PC-3 (cell line): ENCODE results near the gene HOXA6. TPM values are rescaled to one million over a fixed set of nuclear protein-coding genes. Genes with fewer than 3 reads are reported as not detected.
A peak's percentile ranks its signal among the peaks of the same experiment; 100 is the strongest.

ENCODE experiments used
- ATAC-seq: fragments of 200-7000 bp; cut with Tn5 transposase; 2 replicates; pipeline ENCODE4 v1.9.1; 2020; ENCODE audit warnings: mild to moderate bottlenecking, moderate library complexity
- BruUV-seq: library from RNA; stranded (reverse); fragments of 400-500 nt; replicated peaks from 2 replicates; lab custom pipeline; 2021; lab: Mats Ljungman, UMichigan
- CTCF ChIA-PET: fragments of 300-600 bp; sonication (Branson Sonifier 250); formaldehyde crosslinking; loops from one replicate; lab custom pipeline; 2022; ENCODE audit warnings: antibody characterized with exemption; lab: Charles Lee
- POLR2A ChIA-PET: fragments of 300-600 bp; sonication (Branson Sonifier 250); formaldehyde crosslinking; loops from one replicate; lab custom pipeline; 2022; ENCODE audit warnings: antibody characterized with exemption; ENCODE audit not compliant: unreplicated experiment; lab: Charles Lee
- DNase-seq: peaks from one replicate; pipeline ENCODE4 v3.0.0-alpha.2; 2015
- H2AFZ ChIP-seq: fragments of 300-600 bp; sonication (generic); 2 replicates; pipeline ENCODE4 v1.6.0; 2016; ENCODE audit warnings: antibody characterized with exemption, low read length
- H3F3A ChIP-seq: fragments of 300-600 bp; sonication (generic); one replicate; pipeline ENCODE4 v1.6.0; 2017; ENCODE audit warnings: antibody characterized with exemption, low read length, control low read depth, mild to moderate bottlenecking; ENCODE audit not compliant: unreplicated experiment
- H3K27ac ChIP-seq: fragments of 300-600 bp; sonication (generic); 2 replicates; pipeline ENCODE4 v1.5.1; 2016; ENCODE audit warnings: mild to moderate bottlenecking, low read length
- H3K27me3 ChIP-seq: fragments of 300-600 bp; sonication (generic); 2 replicates; pipeline ENCODE4 v1.6.1; 2016; ENCODE audit warnings: low read length, mixed read lengths
- H3K36me3 ChIP-seq: fragments of 300-600 bp; sonication (generic); 2 replicates; pipeline ENCODE4 v1.6.1; 2016; ENCODE audit warnings: low read depth, mixed run types, low read length, mixed read lengths
- H3K4me1 ChIP-seq: fragments of 300-600 bp; sonication (generic); 2 replicates; pipeline ENCODE4 v1.5.1; 2016; ENCODE audit warnings: low read length; ENCODE audit not compliant: insufficient read depth
- H3K4me2 ChIP-seq: fragments of 300-600 bp; sonication (generic); 2 replicates; pipeline ENCODE4 v1.6.0; 2016; ENCODE audit warnings: low read length
- H3K4me3 ChIP-seq: fragments of 300-600 bp; sonication (generic); 2 replicates; pipeline ENCODE4 v1.5.1; 2016; ENCODE audit warnings: mild to moderate bottlenecking, low read length, mixed read lengths
- H3K79me2 ChIP-seq: fragments of 300-600 bp; sonication (generic); 2 replicates; pipeline ENCODE4 v1.6.1; 2017; ENCODE audit warnings: low read length, mixed read lengths
- H3K9ac ChIP-seq: fragments of 300-600 bp; sonication (generic); 2 replicates; pipeline ENCODE4 v1.6.0; 2016; ENCODE audit warnings: mild to moderate bottlenecking, low read length
- H3K9me2 ChIP-seq: fragments of 300-600 bp; sonication (generic); replicated peaks from 2 replicates; pipeline ENCODE4 v1.6.1; 2016; ENCODE audit warnings: mixed run types, low read length, mixed read lengths
- H3K9me3 ChIP-seq: fragments of 300-600 bp; sonication (generic); 2 replicates; pipeline ENCODE4 v1.6.1; 2016; ENCODE audit warnings: low read length, mixed read lengths
- H4K20me1 ChIP-seq: fragments of 300-600 bp; sonication (generic); 2 replicates; pipeline ENCODE4 v1.6.1; 2016; ENCODE audit warnings: low read length, mixed read lengths
- EZH2 ChIP-seq: fragments of 300-600 bp; sonication (generic); IDR thresholded peaks from one replicate; pipeline ENCODE4 v1.6.1; 2017; ENCODE audit warnings: antibody characterized with exemption, mild to moderate bottlenecking, low read length; ENCODE audit not compliant: unreplicated experiment
- EZH2phosphoT487 ChIP-seq: fragments of 300-600 bp; sonication (generic); IDR thresholded peaks from 2 replicates; pipeline ENCODE4 v1.6.1; 2018; ENCODE audit warnings: mild to moderate bottlenecking, antibody characterized with exemption, low read length, borderline replicate concordance
- intact Hi-C: fragments of 100-400 bp; cut with micrococcal nuclease; formaldehyde crosslinking; loops from 2 replicates; pipeline ENCODE4 v1.9.0; 2023
- total RNA-seq: library from RNA; depleted of rRNA; stranded (reverse); fragments of >200 nt; gene quantifications from 2 replicates; pipeline ENCODE4 v1.2.3, GENCODE V29; 2014
- TF ChIP-seq, protein P1 (sequence below): fragments of 300-600 bp; sonication (generic); conservative IDR thresholded peaks from 2 replicates; pipeline ENCODE4 v1.5.1; 2017; ENCODE audit warnings: antibody characterized with exemption, low read depth, mild to moderate bottlenecking, low read length

Gene HOXA6
- total RNA-seq, 1 experiment from 2014 or later: 8.3 TPM

DNA sequence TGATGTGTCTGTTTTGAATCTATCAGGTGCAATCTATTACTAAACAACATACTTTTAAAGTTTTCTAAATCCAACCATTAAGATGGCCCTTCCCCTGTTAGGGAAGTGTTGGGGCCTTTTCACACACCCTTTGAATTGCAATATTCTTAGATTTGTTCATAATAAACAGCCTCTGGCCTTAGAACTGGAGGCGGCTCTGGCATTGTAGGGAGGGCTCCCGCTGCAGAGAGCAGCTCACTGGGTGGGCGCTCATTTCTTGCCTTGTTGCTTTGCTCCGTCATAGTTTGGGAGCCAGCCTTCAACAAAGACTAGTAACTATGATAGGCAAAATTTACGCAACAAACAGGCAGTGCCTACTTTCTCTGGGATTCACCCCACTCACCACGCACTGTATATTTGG, 30.8 kb upstream of the HOXA6 start:
- ChIA-PET CTCF (no interaction called here), POLR2A (interaction anchor here (0.5 to 1.3 kb wide), 2 partner anchors 9 to 11 kb away, joined by 7 read pairs; no protein-coding TSS in a partner anchor)
- H3F3A ChIP-seq: no peaks in the 10 kb centered on the region
- H4K20me1 ChIP-seq: no peaks in the 10 kb centered on the region
- H3K4me3 ChIP-seq: peak overlapping the region; percentile 84
- peak overlapping the region; percentile 93 for H3K4me2 ChIP-seq
- intact Hi-C loops: no loop called here
- H3K9me2 ChIP-seq: no peaks in the 10 kb centered on the region
- no TSS peak for BruUV-seq
- TF ChIP-seq EZH2phosphoT487: no peak
- TF ChIP-seq EZH2: no peak
- TF ChIP-seq, protein P1, sequence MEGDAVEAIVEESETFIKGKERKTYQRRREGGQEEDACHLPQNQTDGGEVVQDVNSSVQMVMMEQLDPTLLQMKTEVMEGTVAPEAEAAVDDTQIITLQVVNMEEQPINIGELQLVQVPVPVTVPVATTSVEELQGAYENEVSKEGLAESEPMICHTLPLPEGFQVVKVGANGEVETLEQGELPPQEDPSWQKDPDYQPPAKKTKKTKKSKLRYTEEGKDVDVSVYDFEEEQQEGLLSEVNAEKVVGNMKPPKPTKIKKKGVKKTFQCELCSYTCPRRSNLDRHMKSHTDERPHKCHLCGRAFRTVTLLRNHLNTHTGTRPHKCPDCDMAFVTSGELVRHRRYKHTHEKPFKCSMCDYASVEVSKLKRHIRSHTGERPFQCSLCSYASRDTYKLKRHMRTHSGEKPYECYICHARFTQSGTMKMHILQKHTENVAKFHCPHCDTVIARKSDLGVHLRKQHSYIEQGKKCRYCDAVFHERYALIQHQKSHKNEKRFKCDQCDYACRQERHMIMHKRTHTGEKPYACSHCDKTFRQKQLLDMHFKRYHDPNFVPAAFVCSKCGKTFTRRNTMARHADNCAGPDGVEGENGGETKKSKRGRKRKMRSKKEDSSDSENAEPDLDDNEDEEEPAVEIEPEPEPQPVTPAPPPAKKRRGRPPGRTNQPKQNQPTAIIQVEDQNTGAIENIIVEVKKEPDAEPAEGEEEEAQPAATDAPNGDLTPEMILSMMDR: no peak
- no peaks in the 10 kb centered on the region for H3K27me3 ChIP-seq
- DNase-seq (no peak), ATAC-seq (no peak)
- H3K9ac ChIP-seq: peak overlapping the region; percentile 90
- no peaks in the 10 kb centered on the region for H3K36me3 ChIP-seq
- no peak overlapping the region for H2AFZ ChIP-seq
- no peaks in the 10 kb centered on the region for H3K9me3 ChIP-seq
- peaks cover 46% of the 10 kb centered on the region for H3K4me1 ChIP-seq
- H3K79me2 ChIP-seq: peaks cover 99% of the 10 kb centered on the region
- peak overlapping the region; percentile 97 for H3K27ac ChIP-seq

DNA sequence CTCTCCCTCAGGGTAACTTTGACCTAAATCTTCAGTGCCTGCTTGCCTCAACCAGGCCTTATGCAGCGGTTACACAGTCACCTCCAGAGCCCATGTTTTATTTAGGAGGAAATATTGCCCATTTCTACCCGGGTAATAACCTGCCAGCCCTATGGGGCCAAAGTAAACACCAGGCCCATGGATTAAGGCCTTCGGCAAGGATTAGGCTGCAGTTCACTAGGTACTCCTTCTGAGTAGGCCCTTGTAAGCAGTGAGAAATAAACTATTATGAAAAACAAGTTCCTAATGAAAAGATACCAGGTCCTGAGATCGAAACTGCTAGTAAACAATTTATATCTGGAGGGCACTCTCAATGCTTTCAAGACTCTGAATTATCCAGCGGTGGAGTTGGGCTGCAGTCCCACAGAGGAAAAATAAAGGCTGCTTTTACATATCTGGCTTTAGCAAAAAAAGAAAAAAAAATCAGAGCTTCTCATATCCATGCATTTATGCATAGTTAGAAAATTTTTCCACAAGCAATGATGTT, 30.3 kb upstream of the HOXA6 start:
- CTCF ChIA-PET: no interaction called here
- TF ChIP-seq EZH2 (no peak), EZH2phosphoT487 (no peak)
- TF ChIP-seq, protein P1: no peak
- peak overlapping the region; percentile 84 for H3K4me3 ChIP-seq

More for the DNA sequence above, 30.3 kb upstream of the HOXA6 start:
- DNase-seq (no peak), ATAC-seq (no peak)
- Histone ChIP-seq H3K9me3 (no peaks in the 10 kb centered on the region), H3K79me2 (peaks cover 99% of the 10 kb centered on the region), H3K9ac (peak overlapping the region; percentile 90), H3K4me1 (peaks cover 45% of the 10 kb centered on the region), H3K9me2 (no peaks in the 10 kb centered on the region), H2AFZ (no peak overlapping the region), H3K36me3 (no peaks in the 10 kb centered on the region), H3K27me3 (no peaks in the 10 kb centered on the region), H4K20me1 (no peaks in the 10 kb centered on the region), H3F3A (no peaks in the 10 kb centered on the region), H3K27ac (peak overlapping the region; percentile 97), H3K4me2 (peak overlapping the region; percentile 93)
- POLR2A ChIA-PET: interaction anchor here (0.5 kb wide), 1 partner anchor 428 kb away, joined by 4 read pairs; no protein-coding TSS in a partner anchor
- intact Hi-C loops: no loop called here
- BruUV-seq: no TSS peak
